SKM-1 (cell line): ENCODE data around the gene N4BP2.

Source experiments
- DNase-seq: peaks from one replicate; lab custom pipeline; 2025; ENCODE audit not compliant: unreplicated experiment; lab: John Stamatoyannopoulos, UW

The N4BP2 gene

GRCh38 chr4:40149960-40150385, 93.3 kb downstream of the N4BP2 start:
- DNase-seq, result peak; percentile 76

GRCh38 chr4:40150932-40151331, 94.3 kb downstream of the N4BP2 start:
- no peak for DNase-seq

- DNase-seq, result no peak
Measured at GRCh38 chr4:40152637-40153036, 96.0 kb downstream of the N4BP2 start.

DNA sequence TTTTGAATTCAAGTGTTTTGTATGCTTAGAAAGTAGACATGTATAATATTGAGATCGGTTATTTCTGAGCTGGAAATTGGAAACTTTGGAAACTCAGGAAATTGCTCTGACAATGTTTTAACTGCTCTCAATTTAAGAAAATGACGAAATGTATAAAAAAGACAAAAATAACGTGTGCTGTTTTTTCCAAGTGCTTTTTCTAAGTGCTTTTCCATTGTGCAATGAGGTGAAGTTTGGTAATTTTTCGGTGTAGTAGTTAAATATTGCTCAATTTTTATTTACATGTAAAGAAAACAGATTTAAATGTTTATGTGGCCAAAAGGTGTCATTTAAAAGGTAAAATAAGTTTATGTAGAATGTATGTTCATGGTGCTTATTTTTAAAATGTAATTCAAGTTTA, 100.8 kb downstream of the N4BP2 start:
- peak; percentile 29 for DNase-seq

DNA sequence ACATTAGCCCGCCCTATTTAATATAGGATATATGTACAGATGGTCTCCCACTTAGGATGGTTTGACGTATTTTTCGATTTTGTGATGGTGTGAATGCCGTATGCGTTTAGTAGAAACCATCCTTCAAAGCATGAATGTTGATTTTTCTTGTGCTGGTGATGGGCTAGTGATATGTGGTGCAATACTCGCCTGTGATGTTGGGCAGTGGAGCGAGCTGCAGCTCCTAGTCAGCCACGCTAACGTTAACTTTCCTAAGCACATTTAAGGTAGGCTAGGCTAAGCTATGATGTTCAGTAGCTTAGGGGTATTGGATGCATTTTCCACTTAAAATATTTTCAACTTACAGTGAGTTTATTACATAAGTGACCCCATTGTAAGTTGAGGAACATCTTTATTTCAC, 103.6 kb downstream of the N4BP2 start:
- DNase-seq, result no peak

DNA sequence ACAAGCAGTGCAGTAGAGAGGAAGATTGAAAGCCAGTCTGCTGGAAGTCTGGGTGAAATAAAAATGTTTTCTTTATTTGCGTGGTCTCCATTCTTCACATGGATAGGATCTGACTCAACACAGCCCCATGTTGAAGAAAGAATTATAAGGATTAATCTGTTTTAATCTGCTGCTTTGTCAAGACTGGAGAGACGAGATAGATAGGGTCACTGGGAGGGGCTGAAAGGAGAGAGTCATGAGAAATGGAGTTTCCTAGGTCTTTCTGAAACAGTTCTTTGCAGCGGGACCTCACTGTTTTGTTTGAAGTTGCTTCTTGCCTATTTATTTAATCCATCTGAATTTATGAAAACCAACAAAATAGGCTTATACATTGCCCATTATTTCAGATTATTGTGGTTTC, 107.8 kb downstream of the N4BP2 start:
- no peak for DNase-seq

- no peak for DNase-seq
Measured at GRCh38 chr4:40165916-40166315, 109.3 kb downstream of the N4BP2 start.

DNA sequence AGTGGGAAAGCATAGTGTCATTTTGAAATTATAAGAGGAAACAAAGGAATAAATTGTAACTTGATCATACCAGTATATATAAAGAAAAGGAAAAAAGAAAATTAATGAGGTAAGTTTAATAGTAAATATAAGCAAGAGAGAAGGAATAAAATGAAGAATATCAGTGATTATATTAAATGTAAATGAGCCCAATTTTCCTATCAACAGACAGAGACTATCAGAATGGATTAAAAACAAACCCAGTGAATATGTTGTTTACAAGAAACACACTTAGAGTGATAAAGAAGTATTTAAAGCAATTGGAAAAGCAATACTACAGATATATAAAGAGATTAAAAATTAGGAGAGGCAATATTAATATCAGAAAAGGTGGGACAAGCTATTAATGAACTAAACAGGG, 111.4 kb downstream of the N4BP2 start:
- DNase-seq, result no peak

DNA sequence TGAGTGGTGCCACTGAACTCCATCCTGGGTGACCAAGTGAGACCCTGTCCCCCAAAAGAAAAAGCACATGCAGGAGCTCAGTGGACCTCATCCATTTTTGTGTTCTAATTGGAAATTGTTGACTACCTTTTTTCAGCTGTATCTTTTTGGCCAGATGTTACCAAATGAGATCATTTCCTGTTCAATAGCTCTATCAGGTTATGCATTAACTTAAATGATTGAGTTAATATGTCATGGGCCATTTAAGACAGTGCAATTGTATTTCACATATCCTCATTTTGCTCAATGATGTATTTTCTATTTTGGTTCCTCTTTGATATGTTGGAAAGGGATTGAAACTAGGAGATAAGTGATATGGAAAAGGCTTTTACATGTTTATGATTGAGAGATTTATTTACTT, 113.9 kb downstream of the N4BP2 start:
- DNase-seq, result no peak

DNA sequence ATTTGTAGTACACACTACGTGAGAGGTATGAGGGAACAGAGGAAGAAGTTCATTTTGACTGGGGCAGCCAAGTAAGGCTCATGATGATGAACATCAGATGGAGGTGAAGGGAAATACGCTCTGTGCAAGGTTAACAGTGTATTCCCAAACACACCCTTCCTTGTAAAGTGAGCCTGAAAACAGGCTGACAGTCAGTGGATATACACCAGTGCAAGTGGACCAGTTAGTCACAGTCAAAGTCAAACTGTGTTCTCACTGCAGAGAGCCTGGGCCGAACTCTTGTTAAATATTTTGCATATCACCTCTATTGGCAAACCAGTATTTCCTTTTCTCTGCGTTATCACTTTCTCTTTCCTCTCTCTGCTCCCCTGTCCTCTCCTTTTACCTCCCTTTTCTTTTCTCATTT, 116.8 kb downstream of the N4BP2 start:
- no peak for DNase-seq

DNA sequence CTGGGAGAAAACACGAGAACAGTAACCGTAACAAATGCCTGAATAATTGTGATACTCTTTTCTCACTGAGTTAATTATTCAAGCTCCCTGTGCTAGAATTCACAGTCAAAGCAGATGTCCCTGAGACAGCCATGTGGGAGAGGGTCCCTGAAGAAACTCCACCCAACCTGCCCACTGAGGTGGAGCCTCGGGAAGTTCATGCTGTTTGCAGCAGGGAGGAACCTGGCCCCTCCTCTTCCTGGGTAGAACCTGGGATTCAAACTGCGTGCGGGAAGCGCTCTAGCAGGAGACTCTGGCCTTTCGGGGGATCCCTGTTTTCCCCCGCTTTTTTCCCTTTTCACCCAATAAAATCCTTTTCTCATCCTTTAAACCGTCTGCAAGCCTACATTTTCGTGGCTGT, 120.0 kb downstream of the N4BP2 start:
- DNase-seq, result no peak

- no peak for DNase-seq
Measured at GRCh38 chr4:40177591-40177990, 120.9 kb downstream of the N4BP2 start.

GRCh38 chr4:40178672-40179071, 122.0 kb downstream of the N4BP2 start:
- DNase-seq, result no peak

DNA sequence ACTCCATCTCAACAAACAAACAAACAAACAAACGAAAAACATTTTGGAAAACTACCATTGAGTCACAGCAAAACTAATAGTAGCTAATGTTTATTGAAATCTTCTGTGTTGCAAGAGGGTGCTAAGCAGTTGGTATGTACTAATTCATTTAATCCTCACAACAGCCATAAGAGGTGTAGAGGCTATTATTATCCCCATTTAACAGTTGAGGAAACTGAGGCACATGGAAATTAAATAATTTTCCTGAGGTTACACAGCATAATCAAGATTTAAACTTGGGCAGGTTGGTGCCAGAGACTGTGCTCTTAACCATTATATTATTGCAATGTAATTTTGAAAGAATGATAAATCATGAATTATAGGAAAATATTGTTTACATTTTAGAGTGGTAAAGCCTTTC, 122.7 kb downstream of the N4BP2 start:
- no peak for DNase-seq

DNA sequence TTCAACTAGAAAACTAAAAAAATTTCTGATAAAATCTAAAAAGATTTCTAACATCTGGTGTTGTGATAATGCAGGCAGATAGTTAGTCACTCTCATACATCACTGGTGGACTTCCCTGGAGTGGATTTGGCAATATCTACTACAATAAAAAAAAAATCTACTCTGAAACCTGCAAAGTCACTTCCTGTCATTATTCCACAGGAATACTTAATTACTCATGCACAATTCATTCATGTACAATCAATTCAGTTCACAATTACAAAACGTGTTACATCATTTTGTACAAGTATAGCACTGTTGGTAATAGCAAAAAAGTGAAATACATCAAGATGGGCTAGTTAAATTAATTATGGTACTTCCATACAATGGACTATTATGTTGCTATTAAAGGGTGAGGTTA, 123.7 kb downstream of the N4BP2 start:
- DNase-seq, result no peak

- no peak for DNase-seq
Measured at GRCh38 chr4:40182001-40182400, 125.4 kb downstream of the N4BP2 start.

- no peak for DNase-seq
Measured at GRCh38 chr4:40182954-40183353, 126.3 kb downstream of the N4BP2 start.

GRCh38 chr4:40183615-40184411, 127.2 kb downstream of the N4BP2 start:
- DNase-seq, result no peak

DNA sequence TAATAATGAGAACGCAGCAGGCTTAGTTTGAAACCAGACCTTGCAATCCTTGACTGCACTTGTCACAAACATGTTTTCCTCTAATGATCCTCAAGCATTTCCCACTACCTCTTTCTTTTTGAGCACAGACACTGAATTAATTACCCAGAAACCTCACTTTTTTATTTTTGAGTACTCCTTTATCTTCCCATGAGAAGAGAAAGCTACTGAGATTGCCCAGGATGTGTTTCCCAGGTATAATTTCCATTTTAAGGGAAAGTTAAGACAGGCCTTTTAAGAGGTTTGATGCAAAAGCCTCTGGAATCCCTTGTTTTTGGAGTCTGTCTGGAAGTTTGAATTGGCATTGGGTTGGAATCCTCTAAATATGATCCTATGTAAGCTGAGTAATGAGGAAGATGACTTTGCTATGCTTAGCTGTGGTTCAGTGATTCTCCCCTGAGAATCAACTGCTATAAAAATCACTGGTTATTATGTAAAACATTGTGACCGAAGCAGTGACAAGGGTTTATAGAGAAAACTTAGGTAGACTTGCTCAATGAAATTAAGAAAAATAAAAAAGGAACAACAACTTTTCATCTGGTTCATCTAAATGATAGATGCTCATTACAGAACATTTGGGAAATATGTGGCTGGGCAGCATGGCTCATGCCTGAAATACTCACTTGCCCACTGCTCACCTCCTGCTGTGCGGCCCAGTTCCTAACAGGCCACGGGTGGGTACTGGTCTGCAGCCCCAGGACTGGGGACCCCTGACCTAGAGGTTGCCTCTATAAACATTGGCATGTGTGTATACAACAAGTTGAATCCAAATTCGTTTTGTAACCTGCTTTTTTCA, 129.4 kb downstream of the N4BP2 start:
- no peak for DNase-seq

DNA sequence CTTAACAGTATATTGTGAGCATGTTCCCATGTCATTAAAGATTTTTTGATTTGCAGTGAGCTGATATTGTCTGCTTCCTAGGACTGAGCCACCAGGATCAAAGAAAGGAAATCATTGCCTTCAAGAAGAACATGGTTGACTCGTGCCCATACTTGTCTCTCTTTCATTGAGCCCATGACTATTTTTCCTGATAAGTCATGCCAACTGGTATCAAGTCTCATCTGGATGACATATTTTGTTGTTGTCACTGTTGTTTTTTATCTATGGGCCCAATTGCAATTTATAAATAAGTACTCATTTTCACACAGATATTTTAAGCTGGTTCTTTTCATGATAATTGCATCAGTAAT, 130.0 kb downstream of the N4BP2 start:
- DNase-seq, result no peak

GRCh38 chr4:40187386-40187906, 130.8 kb downstream of the N4BP2 start:
- no peak for DNase-seq

- DNase-seq, result no peak
Measured at GRCh38 chr4:40190019-40190418, 133.4 kb downstream of the N4BP2 start.
